Trophoblast cell (in vitro differentiated cells and primary cell): ENCODE measurements around the gene CDK12. TPM values are rescaled to one million over a fixed set of nuclear protein-coding genes. Genes with fewer than 3 reads are reported as not detected.
"Not testable (repeated sequence)": the region's sequence is repeated elsewhere in the genome, so short reads cannot be mapped to it uniquely, and the experiment has no call there.

Experiments
- DNase-seq, 2 donors: peaks; one replicate each; pipeline ENCODE4 v3.0.0-alpha.2; 2016
- H2AFZ ChIP-seq: 2 replicates; pipeline ENCODE4 v1.6.1; 2013; ENCODE audit warnings: low read length, moderate library complexity, mild to moderate bottlenecking; ENCODE audit not compliant: insufficient read depth, poor library complexity
- H2AK5ac ChIP-seq: 2 replicates; pipeline ENCODE4 v1.6.1; 2013; ENCODE audit warnings: mild to moderate bottlenecking, low read length
- H2BK120ac ChIP-seq: 2 replicates; pipeline ENCODE4 v1.6.1; 2013; ENCODE audit warnings: low read length, mild to moderate bottlenecking, moderate library complexity; ENCODE audit not compliant: insufficient read depth, poor library complexity
- H2BK12ac ChIP-seq: 2 replicates; pipeline ENCODE4 v1.6.1; 2013; ENCODE audit warnings: mild to moderate bottlenecking, low read length, moderate library complexity
- H2BK5ac ChIP-seq: 2 replicates; pipeline ENCODE4 v1.6.1; 2013; ENCODE audit warnings: low read length, low read depth, moderate library complexity, mild to moderate bottlenecking; ENCODE audit not compliant: poor library complexity
- H3K14ac ChIP-seq: 2 replicates; pipeline ENCODE4 v1.6.1; 2013; ENCODE audit warnings: mild to moderate bottlenecking, low read length
- H3K18ac ChIP-seq: 2 replicates; pipeline ENCODE4 v1.6.1; 2013; ENCODE audit warnings: mild to moderate bottlenecking, low read length
- H3K23ac ChIP-seq: 2 replicates; pipeline ENCODE4 v1.6.1; 2013; ENCODE audit warnings: low read length
- H3K27ac ChIP-seq: 2 replicates; pipeline ENCODE4 v1.5.1; 2013; ENCODE audit warnings: low read depth, mild to moderate bottlenecking, inconsistent platforms, low read length, moderate library complexity
- H3K27me3 ChIP-seq: 2 replicates; pipeline ENCODE4 v1.6.1; 2013; ENCODE audit warnings: inconsistent platforms, mild to moderate bottlenecking, low read length, moderate library complexity; ENCODE audit not compliant: insufficient read depth
- H3K36me3 ChIP-seq, 2 experiments: 1 replicate in 1 of 2; 2 replicates in 1 of 2; pipeline ENCODE4 v1.6.1; 2013; ENCODE audit warnings: low read length in 2 of 2, mild to moderate bottlenecking in 2 of 2, moderate library complexity in 1 of 2; ENCODE audit not compliant: insufficient read depth in 2 of 2, control insufficient read depth in 1 of 2
- H3K4ac ChIP-seq: 2 replicates; pipeline ENCODE4 v1.6.1; 2013; ENCODE audit warnings: low read depth, mild to moderate bottlenecking, low read length, moderate library complexity
- H3K4me1 ChIP-seq, 2 experiments: 1 replicate in 1 of 2; 2 replicates in 1 of 2; pipeline ENCODE4 v1.6.1; 2013; ENCODE audit warnings: low read length in 2 of 2, mild to moderate bottlenecking in 2 of 2, moderate library complexity in 1 of 2; ENCODE audit not compliant: insufficient read depth in 2 of 2, control insufficient read depth in 1 of 2
- H3K4me2 ChIP-seq: 2 replicates; pipeline ENCODE4 v1.6.1; 2013; ENCODE audit warnings: inconsistent platforms, mild to moderate bottlenecking, low read length, moderate library complexity
- H3K4me3 ChIP-seq: 2 replicates; pipeline ENCODE4 v1.5.1; 2013; ENCODE audit warnings: mild to moderate bottlenecking, low read depth, low read length, inconsistent platforms
- H3K79me1 ChIP-seq: one replicate; pipeline ENCODE4 v1.6.1; 2013; ENCODE audit warnings: low read length
- H3K79me2 ChIP-seq: 2 replicates; pipeline ENCODE4 v1.6.1; 2013; ENCODE audit warnings: low read length, mild to moderate bottlenecking; ENCODE audit not compliant: control insufficient read depth, insufficient read depth, poor library complexity
- H3K9ac ChIP-seq: 2 replicates; pipeline ENCODE4 v1.6.1; 2013; ENCODE audit warnings: mild to moderate bottlenecking, low read length
- H3K9me3 ChIP-seq: 2 replicates; pipeline ENCODE4 v1.6.1; 2013; ENCODE audit warnings: low read depth, mild to moderate bottlenecking, control low read depth, inconsistent platforms, low read length; ENCODE audit not compliant: insufficient read depth
- H4K12ac ChIP-seq: 2 replicates; pipeline ENCODE4 v1.6.1; 2013; ENCODE audit warnings: low read depth, mild to moderate bottlenecking, low read length, moderate library complexity
- H4K8ac ChIP-seq: 2 replicates; pipeline ENCODE4 v1.6.1; 2013; ENCODE audit warnings: low read depth, mild to moderate bottlenecking, low read length, moderate library complexity
- H4K91ac ChIP-seq: one replicate; pipeline ENCODE4 v1.6.1; 2013; ENCODE audit warnings: low read depth, mild to moderate bottlenecking, low read length, moderate library complexity
- WGBS: extraction: QIAGEN DNeasy Blood & Tissue Kit; methylation state at CpG from one replicate; pipeline ENCODE4 v1.1.7; 2013; ENCODE audit warnings: missing lambda C conversion rate; ENCODE audit not compliant: insufficient read length, insufficient coverage; ENCODE audit errors: extremely low coverage; 5-methylcytosine and 5-hydroxymethylcytosine counted together
- polyA plus RNA-seq: library from polyadenylated mRNA; stranded (reverse); fragments of 200-250 nt; gene quantifications from 2 replicates; pipeline ENCODE4 v1.2.3, GENCODE V29; 2013

The CDK12 gene
- polyA plus RNA-seq, result 33.7 and 34.2 TPM in 2 replicates

DNA sequence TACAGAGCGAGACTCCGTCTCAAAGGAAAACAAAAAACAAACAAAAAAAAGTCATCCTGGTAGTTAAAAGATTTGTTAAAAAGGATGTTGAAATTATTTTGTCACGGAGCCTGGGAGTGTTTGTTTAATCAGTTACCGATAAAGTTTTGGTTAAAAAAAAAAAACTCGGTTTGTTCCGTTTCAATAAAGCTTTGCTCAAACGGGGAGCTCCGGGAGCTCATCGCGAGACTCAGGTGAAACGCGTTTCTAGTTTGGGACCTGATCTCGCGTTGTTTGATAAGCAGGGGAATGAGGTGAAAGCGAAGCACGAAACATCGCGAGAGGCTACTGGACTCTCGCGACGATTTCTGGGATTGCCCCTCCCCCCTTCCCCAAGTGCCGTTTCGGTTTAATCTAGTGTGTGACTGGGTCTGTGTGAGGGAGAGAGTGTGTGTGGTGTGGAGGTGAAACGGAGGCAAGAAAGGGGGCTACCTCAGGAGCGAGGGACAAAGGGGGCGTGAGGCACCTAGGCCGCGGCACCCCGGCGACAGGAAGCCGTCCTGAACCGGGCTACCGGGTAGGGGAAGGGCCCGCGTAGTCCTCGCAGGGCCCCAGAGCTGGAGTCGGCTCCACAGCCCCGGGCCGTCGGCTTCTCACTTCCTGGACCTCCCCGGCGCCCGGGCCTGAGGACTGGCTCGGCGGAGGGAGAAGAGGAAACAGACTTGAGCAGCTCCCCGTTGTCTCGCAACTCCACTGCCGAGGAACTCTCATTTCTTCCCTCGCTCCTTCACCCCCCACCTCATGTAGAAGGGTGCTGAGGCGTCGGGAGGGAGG is at the start of gene CDK12:
TSS of gene CDK12 (plus strand) at position 374 of the 813 bp plus-strand sequence. CDS start 586 bp downstream, outside the sequence.
- Histone ChIP-seq H3K23ac (peak within 1 kb of the TSS; percentile 88), H3K9ac (peak within 1 kb of the TSS; percentile 100), H4K12ac (peak within 1 kb of the TSS; percentile 80), H3K79me2 (peaks cover 17% of the 10 kb centered on the region), H2AFZ (peak within 1 kb of the TSS; percentile 81), H3K27me3 (no peaks in the 10 kb centered on the region), H2AK5ac (peak within 1 kb of the TSS; percentile 4), H4K91ac (peak within 1 kb of the TSS; percentile 72), H3K79me1 (peaks cover 8% of the 10 kb centered on the region), H3K14ac (peak within 1 kb of the TSS; percentile 69), H3K27ac (peak within 1 kb of the TSS; percentile 96), H3K4ac (peak within 1 kb of the TSS; percentile 94), H4K8ac (peak within 1 kb of the TSS; percentile 84), H3K4me1 (no peaks in the 10 kb centered on the region), H3K36me3 (no peaks in the 10 kb centered on the region), H3K4me3 (peak within 1 kb of the TSS; percentile 96), H3K4me2 (peak within 1 kb of the TSS; percentile 99), H2BK5ac (peak within 1 kb of the TSS; percentile 60), H2BK12ac (no peak within 1 kb of the TSS), H3K18ac (peak within 1 kb of the TSS; percentile 47), H3K9me3 (no peaks in the 10 kb centered on the region), H2BK120ac (peak within 1 kb of the TSS; percentile 18)
- WGBS, result no CpG with 5 or more reads among the region's 51 CpGs
- peak; percentile 98 to 100 for DNase-seq

- H2AFZ ChIP-seq, result no peak overlapping the region
- no peaks in the 10 kb centered on the region for H3K79me2 ChIP-seq
- H3K79me1 ChIP-seq, result no peaks in the 10 kb centered on the region
- no peak overlapping the region for H3K14ac ChIP-seq
- H4K8ac ChIP-seq, result no peak overlapping the region
- no peak overlapping the region for H4K91ac ChIP-seq
- H3K4me2 ChIP-seq, result no peak overlapping the region
- H2BK120ac ChIP-seq, result no peak overlapping the region
- no peak overlapping the region for H3K4ac ChIP-seq
- H3K9me3 ChIP-seq, result no peaks in the 10 kb centered on the region
- H4K12ac ChIP-seq, result no peak overlapping the region
- no peak for DNase-seq
- no peak overlapping the region for H3K9ac ChIP-seq
- H3K4me3 ChIP-seq, result no peak overlapping the region
- H3K27ac ChIP-seq, result no peak overlapping the region
- no CpG with 5 or more reads among the region's 1 CpG for WGBS
- no peak overlapping the region for H2AK5ac ChIP-seq
- no peak overlapping the region for H3K18ac ChIP-seq
- H3K4me1 ChIP-seq, result no peaks in the 10 kb centered on the region
- peaks cover 49 to 55% of the 10 kb centered on the region in 2 experiments for H3K36me3 ChIP-seq
- no peak overlapping the region for H2BK12ac ChIP-seq
- no peak overlapping the region for H3K23ac ChIP-seq
- H3K27me3 ChIP-seq, result no peaks in the 10 kb centered on the region
- no peak overlapping the region for H2BK5ac ChIP-seq
Observed at GRCh38 chr17:39416141-39416540, 45.1 kb upstream of the CDK12 start.

- Histone ChIP-seq H3K4me2 (no peak overlapping the region), H3K9ac (no peak overlapping the region), H3K27ac (no peak overlapping the region), H2AFZ (no peak overlapping the region), H2BK120ac (no peak overlapping the region), H3K4ac (no peak overlapping the region), H4K91ac (no peak overlapping the region), H3K79me2 (no peaks in the 10 kb centered on the region), H4K8ac (no peak overlapping the region), H3K23ac (no peak overlapping the region), H3K79me1 (no peaks in the 10 kb centered on the region), H3K14ac (no peak overlapping the region), H2BK5ac (no peak overlapping the region), H3K9me3 (no peaks in the 10 kb centered on the region), H3K36me3 (peaks cover 59 to 72% of the 10 kb centered on the region in 2 experiments), H3K4me3 (no peak overlapping the region), H3K18ac (no peak overlapping the region), H2BK12ac (no peak overlapping the region), H3K27me3 (no peaks in the 10 kb centered on the region), H4K12ac (no peak overlapping the region), H2AK5ac (no peak overlapping the region), H3K4me1 (no peaks in the 10 kb centered on the region)
- WGBS, result no CpG with 5 or more reads among the region's 4 CpGs
- DNase-seq, result no peak
Observed at GRCh38 chr17:39429600-39429999, 31.7 kb upstream of the CDK12 start.

GRCh38 chr17:39439868-39440267 is 21.4 kb upstream of the CDK12 start:
- not testable (repeated sequence) for H4K91ac ChIP-seq, H4K12ac ChIP-seq, H4K8ac ChIP-seq, H3K4me1 ChIP-seq, H2AK5ac ChIP-seq, H3K9me3 ChIP-seq, H3K79me1 ChIP-seq, H3K79me2 ChIP-seq, H3K4me2 ChIP-seq, H3K18ac ChIP-seq, H3K14ac ChIP-seq, H3K9ac ChIP-seq, H2BK120ac ChIP-seq, H3K27ac ChIP-seq, H3K4me3 ChIP-seq, H3K23ac ChIP-seq, H2AFZ ChIP-seq, H2BK12ac ChIP-seq, H3K4ac ChIP-seq, H3K27me3 ChIP-seq, DNase-seq, H2BK5ac ChIP-seq
- peaks cover 37 to 42% of the 10 kb centered on the region in 2 experiments for H3K36me3 ChIP-seq
- WGBS, result no CpG with 5 or more reads among the region's 2 CpGs
